GM19351 (cell line): ENCODE data around the gene ITPRIP.

Experiments used
- ATAC-seq: cut with Tn5 transposase; IDR thresholded peaks from one replicate; pipeline ENCODE4 v1.9.1; 2021; ENCODE audit warnings: mild to moderate bottlenecking, moderate library complexity; ENCODE audit not compliant: unreplicated experiment

The ITPRIP gene

DNA sequence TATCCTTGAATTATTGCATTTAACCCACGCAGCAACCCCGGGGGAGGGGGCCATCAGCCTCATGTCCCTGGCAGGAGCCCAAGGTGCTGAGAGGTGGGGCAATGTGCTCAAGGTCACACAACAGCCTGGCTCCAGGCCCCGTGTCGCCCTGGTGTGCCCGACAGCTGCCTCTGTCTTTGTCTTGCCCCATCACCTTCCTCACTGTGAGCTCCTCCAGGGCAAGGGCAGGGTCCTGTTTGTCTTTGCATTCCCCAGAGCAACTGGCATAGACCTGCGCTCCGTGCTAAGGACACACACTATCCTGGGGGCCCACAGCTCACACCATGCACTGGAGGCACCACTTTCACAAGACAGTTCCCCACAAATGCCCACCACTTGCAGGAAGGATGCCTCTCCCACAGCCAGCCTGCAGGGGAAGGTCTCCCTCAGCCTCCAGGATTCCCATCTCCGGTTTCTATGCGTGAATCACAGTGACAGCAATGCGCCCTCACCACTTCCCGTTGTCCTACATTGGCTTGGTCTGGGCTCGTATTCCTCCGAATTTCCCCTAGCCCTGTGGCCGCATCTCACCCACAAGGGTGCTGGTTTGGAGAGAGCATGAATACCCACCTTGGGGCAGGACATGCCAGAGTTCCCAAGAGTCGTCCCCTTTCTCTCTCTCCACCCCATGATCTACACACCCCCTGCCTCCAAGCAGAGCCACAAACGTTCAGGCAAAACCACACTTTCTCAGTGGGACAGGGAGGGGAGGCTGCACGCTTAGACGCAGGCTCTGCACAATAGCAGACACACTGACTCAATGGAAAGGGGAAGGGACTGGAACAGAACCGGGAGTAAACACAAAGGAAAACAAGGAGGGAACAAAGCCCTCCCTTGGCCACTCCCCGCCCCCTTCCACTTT, 10.3 kb downstream of the ITPRIP start:
- no peak for ATAC-seq

DNA sequence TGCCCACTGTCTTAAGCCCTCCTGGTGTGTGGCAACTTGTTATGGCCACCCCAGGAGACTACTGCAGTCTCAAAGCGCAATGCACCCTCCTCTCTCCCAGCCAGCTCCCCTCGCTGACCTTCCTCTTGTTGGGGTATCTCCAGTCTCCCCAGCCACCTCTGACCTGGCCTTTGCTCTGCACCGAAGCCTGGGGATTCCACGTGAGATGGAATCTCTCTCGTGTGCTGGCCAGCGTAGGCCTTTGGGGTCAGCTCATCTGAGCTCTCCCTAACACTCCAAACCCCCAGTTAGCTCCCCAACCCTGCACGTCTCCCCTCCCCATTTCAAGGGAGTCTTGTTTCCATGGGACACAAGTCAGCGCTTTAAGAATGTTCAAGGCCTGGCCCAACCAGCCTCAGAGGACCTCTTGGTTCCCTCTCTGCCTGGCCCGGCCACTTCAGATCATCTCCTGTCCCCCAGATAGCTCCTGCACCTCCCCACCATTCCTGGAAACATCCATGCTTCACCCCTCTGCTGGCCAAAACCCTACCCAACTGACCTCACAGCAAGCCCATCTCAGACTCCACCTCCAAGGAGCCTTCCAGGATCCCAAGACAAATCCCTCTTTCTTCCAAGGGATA, 11.2 kb downstream of the ITPRIP start:
- ATAC-seq: no peak

DNA sequence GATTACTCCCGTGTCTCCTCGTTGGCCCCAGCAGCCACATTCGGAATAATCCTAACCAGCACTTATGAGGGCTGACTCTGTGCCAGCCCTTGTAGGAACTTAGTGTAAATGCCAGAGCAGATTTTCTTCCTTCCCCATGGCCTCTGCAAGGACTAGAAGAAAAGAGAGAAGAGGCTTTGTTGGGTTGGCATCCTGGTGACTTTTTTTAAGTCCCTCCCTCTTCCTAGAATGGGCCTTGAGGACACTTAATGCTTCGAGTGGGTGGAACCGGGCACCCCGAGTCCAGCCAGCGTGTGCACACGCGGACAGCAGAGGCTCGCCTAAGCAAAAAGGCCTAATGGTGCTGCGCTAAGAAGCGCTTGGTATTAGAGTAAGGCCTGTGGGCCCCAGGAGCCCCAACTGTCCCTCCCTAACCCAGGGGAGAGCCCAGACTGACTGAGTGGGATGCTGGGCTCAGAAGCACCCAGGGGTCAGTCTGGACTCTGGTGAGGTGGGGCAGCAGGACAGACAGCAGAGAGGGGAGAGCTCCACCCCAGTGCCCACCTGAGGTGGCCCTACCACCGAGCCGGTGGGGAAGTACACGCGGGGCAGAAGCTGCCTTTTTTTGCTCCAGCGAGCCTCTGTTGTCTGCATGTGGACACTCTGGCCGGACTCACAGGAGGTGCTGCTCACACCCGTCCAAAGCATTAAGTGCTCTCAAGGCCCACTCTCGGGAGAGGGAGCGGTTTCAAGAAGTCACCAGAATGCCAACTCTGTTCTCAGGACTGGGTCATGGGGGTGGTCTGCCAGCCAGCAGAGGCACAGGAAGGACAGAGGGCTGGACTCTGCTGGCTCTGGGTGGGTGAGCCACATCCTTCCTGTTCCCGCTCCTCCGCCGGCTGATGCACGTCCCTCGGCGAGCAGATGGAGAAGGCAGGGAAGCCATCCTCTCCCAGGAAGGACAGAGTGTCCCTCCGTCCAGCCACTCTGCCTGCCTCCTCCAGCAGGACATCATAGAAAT, 12.5 kb downstream of the ITPRIP start:
- no peak for ATAC-seq

DNA sequence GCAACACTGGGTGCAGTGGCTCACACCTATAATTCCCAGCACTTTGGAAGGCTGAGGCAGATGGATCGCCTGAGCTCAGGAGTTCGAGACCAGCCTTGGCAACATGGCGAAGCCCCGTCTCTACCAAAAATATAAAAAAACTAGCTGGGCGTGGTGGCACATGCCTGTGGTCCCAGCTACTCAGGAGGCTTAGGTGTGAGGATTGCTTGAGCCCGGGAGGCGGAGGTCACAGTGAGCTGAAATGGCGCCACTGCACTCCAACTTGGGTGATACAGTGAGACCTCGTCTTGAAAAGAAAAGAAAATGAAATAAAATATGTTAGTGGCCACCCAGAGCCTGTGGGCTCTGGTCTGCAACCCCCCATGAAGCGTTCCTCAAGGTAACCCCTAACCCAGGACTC, 13.3 kb downstream of the ITPRIP start:
- ATAC-seq: no peak

DNA sequence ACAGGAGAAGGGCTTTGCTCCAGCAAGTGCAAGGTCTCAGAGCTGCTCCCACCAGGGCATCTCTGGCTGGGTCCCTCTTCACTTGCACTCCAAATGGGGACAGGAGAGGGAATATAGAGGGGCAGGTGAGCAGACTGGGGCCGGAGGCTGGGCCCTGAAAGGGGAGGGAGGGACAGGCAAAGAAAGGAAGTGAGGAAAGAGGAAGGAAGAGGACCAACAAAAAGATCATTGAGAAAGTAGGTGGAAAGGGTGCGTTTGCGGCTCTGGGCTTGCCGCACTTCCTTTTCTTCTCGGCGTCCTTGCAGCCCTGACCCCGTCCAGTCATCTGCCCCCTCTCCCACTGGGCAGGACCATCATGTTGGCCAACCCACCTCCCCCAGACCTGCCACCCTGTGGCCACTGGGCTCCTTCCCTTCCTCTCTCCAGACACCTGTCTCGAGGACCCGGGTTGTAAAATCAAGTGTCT, 14.0 kb downstream of the ITPRIP start:
- no peak for ATAC-seq

DNA sequence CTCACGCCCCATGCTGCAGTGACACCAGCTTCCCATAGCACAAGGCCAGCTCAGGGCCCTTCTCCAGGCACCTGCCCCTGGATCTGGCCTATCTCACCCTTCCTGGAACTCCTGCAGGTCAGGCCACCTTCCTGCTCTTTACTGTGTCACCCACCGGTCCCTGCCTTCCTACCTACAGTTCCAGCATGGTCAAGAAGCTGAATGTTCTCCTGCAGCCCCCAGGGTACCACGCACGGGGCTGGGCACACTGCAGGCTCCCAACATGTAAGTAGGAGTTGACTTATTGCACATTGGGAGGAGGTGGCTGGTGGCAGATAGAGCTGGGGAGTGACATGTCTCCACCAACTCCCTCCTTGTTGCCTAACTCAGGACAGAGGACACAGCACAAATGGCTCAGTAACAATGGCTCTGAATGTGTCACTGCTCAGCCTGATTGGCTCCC, 14.5 kb downstream of the ITPRIP start:
- no peak for ATAC-seq

DNA sequence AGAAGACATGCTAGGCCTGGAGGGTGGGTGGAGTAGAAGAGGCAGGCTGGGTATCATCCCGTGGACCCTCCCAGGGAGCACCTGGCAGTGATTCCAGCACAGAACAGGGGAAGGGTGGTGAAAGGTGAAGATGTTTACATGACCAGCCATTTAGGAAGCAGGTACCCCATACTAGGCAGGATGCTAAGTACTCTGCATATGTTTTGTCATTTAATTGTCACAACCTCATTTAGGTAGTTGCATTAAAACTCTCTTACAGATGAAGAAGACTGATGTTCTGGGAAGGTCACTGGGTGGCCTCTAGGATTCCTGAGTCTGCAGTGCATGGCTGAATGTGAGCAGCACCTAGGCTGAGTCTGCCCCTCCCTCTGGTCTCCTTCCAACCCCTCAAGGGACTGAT, 15.2 kb downstream of the ITPRIP start:
- ATAC-seq: no peak

DNA sequence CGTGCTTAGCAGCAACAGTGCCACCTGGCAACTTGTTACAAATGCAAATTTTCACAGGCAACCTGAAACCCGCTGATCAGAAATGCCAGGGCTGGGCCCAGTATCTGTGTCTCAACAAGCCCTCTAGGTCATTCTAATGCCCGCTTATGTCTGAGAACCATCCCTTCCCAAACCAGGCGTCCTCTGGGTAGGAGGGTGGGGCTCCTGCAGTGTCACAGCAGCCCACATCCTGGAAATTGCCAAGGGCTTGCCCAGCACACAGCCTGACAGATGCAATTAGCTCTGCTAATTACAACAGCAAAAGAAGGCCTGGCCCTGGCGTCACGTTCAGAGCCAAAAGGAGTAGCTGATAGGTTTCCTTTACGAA, 15.9 kb downstream of the ITPRIP start:
- no peak for ATAC-seq

DNA sequence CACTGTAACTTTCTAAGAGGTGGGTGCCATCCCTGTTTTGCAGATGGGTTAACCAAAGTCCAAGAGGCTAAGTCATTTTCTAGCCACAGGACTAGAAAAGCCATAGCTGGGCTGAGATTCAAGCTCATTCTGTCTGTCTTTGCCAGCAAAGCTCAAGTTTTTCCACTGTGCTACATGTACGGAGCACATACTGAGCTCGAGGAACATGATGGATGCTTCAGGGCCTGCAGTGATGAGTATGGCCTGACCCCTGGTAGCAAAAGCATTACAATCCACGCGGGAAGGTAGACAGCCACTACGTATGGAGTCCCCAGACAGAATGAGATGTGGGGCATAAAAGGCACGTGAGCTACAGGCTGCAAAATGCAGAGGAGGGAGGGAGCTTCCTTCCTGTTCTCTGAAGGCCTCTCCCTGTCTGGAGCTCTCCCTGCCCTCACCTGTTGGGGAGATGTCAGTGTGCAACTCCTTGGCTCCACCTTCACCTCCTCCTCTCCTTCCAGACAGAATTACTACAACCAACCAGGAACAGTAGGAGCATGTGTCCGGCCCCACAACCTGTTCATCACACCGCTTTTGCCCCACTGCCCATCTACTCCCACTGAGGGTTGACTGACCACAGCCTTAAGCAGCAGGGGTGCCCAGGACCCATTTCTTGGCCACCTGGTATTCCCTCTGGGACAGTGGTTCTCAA, 16.4 kb downstream of the ITPRIP start:
- no peak for ATAC-seq

DNA sequence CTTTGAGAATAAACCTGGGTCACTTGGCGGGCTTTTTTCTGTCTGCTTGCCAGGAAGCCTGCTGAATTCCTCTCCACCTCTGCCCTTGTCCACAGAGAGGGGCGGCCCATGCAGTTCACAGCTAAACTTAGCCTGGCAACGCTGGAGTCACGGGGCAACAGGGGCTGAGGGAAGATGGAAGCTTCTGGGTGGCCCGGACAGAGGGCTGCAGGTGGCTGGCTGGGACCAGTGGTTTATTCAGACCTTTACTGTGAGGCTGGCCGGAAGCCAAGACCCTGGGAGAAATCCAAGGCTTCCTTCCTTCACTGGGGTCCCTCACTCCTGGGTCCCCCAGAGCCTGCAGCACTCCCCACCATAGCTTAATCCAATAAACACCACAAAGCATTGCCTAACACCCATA, 17.0 kb downstream of the ITPRIP start:
- no peak for ATAC-seq

DNA sequence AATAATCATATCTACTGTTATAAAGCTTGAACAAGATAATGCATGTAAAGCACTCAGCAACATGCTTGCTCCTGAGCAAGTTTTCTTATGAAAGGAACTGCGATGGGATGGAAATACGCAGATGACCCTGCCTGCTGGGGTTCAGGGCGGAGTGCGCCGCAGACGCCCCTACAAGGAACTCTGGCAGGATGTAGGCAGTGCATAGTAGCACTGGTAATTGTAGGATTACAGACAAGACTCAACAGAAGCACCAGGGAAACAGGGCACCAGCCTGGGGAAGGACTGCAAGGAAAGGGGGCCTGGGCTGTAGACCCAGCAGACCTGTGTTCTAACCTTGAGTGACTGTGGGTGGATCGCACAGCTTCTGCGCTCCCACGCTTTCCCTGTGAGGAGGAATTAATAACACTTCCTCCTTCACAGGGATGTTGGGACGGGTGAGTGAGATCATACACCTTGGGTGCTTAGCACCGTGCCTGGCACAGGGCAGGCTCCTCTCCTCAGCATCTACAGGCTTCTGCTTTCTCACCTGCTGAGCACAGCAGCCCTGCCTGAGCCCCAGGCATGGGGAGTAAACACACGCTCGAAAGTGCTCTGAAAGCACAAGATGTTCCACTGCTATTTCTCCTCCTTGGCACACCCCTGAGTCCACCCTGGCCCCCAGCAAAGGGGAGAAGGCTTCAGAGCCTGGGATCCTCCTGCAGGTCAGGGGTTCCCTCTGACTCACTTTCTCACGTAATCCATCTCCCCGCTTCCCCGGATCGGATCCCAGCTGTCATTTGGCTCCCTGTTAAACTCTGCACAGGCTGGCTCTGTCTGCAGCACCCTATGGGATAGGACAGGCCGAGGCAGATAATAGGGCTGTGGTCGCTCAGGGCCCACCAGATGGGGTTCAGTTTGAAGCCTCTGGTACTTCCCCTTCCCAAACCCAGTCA, 19.2 kb downstream of the ITPRIP start:
- no peak for ATAC-seq

DNA sequence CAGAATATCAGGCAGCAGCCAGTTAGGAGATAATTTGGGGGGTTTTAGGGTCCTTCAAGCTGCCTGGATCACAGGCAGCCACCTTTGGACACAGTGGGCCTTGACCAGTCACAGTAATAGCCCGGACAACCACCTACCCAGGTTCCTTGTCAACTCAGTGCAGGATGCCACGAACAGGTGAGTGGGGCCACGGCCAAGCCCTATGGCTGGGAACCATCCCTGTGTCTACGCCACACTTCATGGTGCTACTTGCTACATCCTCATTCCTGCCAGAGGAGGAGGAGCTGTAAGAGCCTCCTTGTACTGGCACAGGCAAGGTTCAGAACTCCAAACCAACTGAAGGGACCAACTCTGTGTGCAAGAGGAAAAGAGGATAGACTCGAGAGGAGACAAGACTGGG, 19.9 kb downstream of the ITPRIP start:
- ATAC-seq: no peak

DNA sequence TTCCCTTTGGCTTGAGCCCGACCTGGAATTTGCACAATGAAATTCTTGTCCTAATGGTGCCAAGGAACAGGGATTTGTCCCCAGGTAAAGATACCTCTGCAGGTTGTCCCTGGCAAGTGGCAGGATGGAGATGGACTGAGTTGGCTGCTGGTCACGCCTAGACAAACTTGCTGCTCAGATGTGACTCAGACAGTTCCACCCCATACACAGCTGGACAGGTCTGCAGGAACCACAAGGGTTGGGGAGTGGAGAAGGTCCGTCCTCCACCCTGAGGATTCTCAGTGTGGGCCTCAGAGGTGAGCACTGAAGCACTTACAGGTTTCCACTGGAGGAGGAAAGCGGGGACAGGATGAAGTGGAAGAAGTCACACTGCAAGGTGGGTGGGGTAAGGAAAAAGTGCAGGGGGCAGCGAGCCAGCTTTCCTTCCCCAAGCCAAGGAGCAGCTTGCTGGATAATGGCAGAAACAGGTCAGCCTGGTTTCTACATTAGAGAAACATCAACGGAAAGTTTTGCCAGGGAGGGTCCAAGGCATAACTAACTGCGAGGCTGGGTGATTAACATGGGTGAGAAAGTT, 20.5 kb downstream of the ITPRIP start:
- no peak for ATAC-seq

DNA sequence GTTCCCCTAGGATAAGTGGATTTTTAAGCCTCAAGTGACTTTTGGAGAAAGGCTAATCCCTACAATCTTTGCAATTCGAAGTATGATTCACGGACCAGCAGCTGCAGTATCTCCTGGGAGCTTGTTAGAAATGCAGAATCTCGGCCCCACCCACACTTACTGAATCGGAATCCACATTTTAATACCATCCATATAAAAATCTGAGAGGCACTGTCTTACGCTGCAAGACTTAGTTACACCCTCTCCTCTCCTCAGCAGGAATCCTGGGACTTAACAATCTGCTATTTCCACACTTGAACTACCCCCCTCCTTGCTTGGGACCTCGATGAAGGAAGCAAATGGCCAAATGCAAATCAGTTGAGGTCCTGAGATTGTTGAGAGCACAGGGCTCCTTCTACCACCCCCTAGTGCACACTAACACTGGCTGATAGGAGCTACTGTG, 21.0 kb downstream of the ITPRIP start:
- no peak for ATAC-seq

DNA sequence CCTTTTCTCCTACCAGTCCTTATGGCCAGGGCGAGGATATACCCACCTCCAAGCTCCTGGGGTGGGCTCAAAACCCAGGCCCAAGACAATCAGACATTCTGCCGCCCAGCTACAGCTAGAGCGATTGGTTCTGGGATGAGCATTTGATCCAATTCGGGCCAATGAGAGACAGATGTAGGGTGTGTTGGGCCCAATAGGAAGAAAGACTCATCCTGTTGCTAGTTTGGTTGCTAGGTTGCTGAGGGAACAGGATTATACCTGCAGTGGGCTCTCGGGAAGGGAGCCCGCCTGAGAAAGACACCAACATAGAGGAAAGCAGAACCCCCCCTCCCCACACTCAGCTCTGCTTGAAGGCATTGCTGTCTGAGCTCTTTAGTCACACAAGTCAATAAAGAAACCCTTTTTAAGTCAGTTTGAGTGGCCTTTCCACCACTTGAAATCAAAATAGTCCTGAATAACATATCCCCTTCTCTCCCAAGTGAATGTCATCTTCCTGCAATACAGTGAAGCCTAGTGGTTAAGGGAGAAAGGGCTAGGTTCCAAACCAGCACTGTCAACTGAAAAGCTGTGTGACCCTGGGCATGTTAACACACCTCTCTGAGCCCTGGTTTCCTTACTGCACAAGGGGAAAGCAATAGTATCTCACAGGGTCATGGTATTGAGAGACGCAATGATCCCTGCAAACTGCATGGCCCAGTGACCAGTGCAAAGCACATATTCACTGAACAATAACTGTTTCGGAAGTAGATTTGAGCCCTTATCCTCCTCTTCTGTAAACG, 21.8 kb downstream of the ITPRIP start:
- no peak for ATAC-seq

DNA sequence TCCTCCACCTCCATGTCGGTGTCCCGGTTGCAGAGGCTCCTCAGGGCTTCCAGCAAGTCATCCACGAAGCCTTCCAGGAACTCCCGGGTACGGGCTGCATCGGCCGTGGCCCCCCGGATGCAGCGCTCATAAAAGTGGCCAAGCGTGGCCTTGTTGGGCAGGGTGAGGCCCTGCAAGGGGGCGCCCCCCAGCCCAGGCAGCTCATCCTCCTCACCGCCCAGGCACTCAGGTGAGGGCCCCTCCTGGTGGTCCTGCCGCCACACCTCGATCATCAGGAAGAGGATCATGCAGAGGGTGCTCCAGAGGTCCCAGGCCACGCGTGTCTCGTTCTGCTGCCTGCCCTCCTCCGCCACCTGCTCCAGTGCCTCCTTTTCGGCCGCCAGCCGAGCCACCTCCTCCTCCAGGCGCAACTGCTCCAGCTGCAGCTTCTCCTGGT, 22.8 kb downstream of the ITPRIP start:
- ATAC-seq: no peak

DNA sequence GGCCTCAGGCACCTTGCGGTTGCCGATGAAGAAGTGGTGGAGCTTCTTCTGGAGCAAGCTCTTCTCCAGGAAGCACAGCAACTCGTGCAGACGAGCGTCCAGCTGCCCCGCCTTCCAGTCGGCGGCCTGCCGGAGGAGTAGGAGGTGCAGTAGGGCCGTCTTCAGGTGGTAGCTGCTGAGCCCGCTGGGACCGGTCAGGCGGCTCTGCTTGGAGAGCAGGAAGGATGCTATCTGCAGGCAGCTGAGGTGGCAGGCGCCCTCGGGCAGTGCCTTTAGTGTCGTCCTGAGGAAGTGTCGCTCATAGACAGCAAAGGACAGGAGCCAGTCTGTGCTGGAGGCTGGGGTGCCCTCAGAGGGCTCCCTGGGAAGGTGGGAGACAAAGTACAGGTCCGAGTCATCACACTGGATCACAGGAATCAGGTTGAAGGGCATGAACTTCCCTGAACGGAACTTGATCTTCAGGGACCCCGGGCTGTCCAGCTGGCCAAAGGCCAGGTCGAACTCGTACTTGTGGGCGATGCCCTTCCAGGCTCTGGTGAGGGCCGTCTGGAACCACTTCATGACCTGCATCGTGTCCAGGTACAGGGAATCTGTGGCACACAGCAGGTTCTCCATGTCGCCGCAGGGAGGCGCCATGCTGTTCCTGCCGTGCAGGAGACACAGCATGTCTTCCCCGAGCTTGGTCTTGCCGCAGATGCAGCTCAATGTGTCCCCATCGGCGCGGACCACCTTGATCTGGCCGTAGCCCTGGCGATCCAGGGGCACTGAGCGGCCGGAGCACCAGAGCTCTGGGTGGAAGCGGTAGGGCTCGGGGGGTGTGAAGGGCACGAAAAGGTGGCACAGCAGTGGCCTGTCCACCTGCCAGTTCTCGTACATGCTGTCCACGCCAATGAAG, 23.4 kb downstream of the ITPRIP start:
- ATAC-seq: no peak
